Measurements from ENCODE around the gene CRMP1.
"Not testable (repeated sequence)": the region's sequence is repeated elsewhere in the genome, so short reads cannot be mapped to it uniquely, and the experiment has no call there.

Gene CRMP1

GRCh38 chr4:5851637-5852301, 41.1 kb downstream of the CRMP1 start:
- no peak for DNase-seq

GRCh38 chr4:5845035-5845905, 47.6 kb downstream of the CRMP1 start:
- DNase-seq = no peak

- DNase-seq = no peak
Observed at GRCh38 chr4:5843573-5844530, 49.0 kb downstream of the CRMP1 start.

GRCh38 chr4:5842456-5842855, 50.4 kb downstream of the CRMP1 start:
- DNase-seq = no peak

GRCh38 chr4:5839751-5840674, 52.9 kb downstream of the CRMP1 start:
- no peak for DNase-seq

GRCh38 chr4:5839332-5839731, 53.6 kb downstream of the CRMP1 start:
- DNase-seq = no peak

GRCh38 chr4:5837483-5837882, 55.4 kb downstream of the CRMP1 start:
- not testable (repeated sequence) for DNase-seq

GRCh38 chr4:5836943-5837342, 55.9 kb downstream of the CRMP1 start:
- DNase-seq = no peak

GRCh38 chr4:5828005-5828391, 64.9 kb downstream of the CRMP1 start:
- DNase-seq = no peak

- DNase-seq = no peak
Observed at GRCh38 chr4:5827108-5828004, 65.5 kb downstream of the CRMP1 start.

GRCh38 chr4:5826437-5827107, 66.3 kb downstream of the CRMP1 start:
- no peak for DNase-seq

- no peak for DNase-seq
Observed at GRCh38 chr4:5825321-5826041, 67.4 kb downstream of the CRMP1 start.

GRCh38 chr4:5824635-5825034, 68.3 kb downstream of the CRMP1 start:
- DNase-seq = no peak

- no peak for DNase-seq
Observed at GRCh38 chr4:5824227-5824626, 68.7 kb downstream of the CRMP1 start.

GRCh38 chr4:5823542-5824211, 69.2 kb downstream of the CRMP1 start:
- DNase-seq = no peak

- DNase-seq = no peak
Observed at GRCh38 chr4:5822619-5823018, 70.3 kb downstream of the CRMP1 start.

GRCh38 chr4:5821665-5822358, 71.1 kb downstream of the CRMP1 start:
- no peak for DNase-seq

- no peak for DNase-seq
Observed at GRCh38 chr4:5816851-5817375, 76.0 kb downstream of the CRMP1 start.

Data from activated T-cell treated with anti-CD3 and anti-CD28 coated beads for 4 hours (primary cell).